NCI-H2081 treated with DMSO at 0.1 percent for 48 hours (cell line): ENCODE results near the gene ALKBH5.

Source experiments
- DNase-seq: peaks from one replicate; lab custom pipeline; 2025; lab: John Stamatoyannopoulos, UW

Gene ALKBH5

GRCh38 chr17:18246109-18246725 lies 62.6 kb downstream of the ALKBH5 start:
- DNase-seq: no peak

DNA sequence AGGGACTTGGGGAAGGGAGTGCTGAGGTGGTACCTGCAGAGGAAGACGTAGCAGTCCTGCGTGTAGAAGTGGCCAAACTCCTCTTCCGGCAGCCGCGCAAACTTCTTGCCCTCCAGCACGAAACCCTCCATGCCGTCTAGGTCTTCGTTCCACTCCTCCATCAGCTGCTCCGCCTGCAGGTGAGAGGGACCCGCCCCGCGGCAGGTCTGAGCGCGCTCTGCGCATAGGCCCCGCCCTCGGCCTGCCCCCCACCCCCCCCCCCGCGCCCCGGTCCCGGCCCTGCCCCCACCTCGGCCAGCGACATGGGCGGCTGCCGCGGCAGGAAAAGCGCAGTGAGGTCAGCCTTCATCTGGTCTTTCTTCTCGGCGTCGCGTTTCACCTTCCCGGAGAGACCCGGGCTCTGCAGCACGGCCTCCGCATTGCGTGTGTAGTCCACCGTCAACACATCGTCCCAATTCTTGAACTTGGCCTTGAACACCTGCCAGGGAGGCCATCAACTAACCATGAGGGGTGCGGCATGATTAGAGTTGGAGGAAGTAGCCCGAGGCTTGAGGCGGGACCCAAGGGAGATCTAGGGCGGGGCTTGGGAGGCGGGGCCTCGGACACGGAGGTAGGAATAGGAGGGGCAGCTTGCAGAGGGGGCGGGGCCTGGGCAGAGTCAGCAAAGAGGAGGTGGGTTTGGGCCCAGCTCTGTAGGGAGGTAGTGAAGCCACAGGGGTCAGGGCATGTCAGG lies 63.4 kb downstream of the ALKBH5 start:
- DNase-seq: no peak

- no peak for DNase-seq
These were observed 64.0 kb downstream of the ALKBH5 start for GRCh38 chr17:18247613-18248001.

DNA sequence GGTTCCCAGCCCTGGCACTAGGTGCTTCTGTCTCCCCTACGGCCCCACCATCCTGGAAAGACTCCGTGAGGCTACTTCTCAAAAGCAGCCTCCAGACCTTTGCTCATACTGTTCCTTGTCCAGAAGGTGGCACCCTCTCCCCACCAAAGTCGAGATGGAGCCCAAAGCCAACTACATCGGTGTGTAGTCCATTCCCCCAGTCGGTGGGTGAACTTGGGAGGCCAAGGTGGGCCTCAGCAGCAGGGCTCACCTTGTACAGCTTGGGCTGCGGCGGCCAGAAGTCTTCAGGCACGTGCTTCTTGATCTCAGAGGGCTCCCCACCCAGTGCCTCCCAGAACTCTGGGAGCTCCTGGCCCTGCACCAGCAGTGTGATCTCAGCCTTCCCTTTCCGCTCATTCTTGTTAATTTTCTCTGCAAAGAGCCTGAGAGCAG lies 64.7 kb downstream of the ALKBH5 start:
- peak; percentile 1 for DNase-seq

DNA sequence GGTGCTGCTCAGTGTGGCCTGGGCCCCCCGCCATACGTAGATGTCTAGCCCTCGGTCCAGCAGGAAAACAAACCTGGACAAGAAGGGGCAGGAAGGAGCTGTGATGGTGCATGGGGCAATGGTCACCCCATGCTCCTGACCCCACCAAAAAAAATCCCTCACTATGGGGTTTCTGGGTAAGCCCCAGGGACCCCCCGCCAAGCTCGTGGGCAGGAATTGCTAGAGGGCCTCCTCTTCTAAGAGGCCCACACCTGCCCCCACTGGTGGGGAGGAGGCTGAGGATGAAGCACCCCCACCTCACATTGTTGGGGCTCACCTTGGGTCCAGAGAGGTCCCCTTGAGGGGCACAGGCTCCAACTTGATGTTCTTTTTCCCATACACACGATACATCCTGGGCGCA lies 65.2 kb downstream of the ALKBH5 start:
- no peak for DNase-seq

DNA sequence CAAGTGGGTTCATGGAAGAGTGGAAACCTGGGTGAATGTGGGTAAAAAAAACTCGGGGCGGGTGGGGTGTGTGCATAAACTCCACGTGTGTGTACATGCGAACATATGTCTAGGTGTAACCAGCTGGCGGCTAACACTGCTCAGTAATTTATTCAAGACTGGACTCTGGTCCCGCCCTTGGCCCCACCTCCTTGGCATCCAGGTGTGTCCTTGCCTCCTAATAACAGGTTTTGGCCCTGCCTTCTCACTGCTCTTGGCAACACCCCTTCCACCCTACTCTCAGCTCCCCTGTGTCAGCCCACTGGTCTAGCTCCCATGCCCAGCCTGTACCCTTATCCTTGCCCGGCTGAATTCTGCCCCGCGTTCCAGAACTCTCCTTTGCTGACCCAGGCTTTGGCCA lies 66.6 kb downstream of the ALKBH5 start:
- no peak for DNase-seq

- DNase-seq: no peak
These were observed 67.1 kb downstream of the ALKBH5 start for GRCh38 chr17:18250708-18251107.

GRCh38 chr17:18251204-18251603 lies 67.6 kb downstream of the ALKBH5 start:
- DNase-seq: no peak

GRCh38 chr17:18252160-18252559 lies 68.5 kb downstream of the ALKBH5 start:
- DNase-seq: no peak

GRCh38 chr17:18253187-18253884 lies 69.7 kb downstream of the ALKBH5 start:
- no peak for DNase-seq

DNA sequence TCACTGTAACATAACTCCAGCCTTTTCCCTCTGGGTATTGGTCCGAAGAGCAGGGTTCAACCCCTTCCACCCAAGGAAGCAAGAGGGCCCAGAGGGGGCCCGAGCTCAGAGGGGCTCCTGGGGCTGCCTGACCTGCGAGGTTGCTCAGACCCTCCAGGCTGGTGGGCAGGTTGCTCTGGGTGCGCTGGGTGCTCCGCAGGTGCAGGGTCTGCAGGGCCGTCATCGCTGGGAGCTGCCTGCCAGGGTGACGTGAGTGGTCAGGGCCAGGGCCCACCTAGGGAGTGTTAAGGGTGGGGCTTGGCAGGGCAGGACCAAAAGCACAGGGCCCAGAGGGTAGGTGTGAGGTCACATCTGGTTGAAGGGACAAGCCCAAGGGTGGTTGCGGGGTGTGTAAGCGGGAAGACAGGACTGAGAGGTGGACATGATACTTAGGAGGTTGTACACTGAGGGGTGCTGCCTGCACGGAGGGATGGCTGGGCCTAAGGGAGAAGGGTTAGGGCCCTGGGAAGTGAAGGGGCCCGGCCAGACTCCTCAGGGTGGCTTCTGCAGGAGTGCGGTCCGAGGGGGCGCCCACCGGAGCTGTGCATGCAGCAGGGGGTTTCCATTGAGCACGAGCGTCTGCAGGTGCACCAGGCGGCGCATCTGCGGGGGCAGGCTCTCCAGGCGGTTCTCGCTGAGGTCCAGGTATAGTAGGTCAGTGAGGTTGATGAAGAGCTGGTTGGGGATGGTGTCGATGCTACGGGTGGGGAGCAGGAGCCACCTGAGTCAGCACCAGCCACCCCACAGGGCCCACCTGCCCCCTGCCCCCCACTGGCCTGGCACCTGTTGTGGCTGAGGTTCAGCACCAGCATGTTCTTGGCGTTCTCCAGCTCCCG lies 70.6 kb downstream of the ALKBH5 start:
- no peak for DNase-seq

DNA sequence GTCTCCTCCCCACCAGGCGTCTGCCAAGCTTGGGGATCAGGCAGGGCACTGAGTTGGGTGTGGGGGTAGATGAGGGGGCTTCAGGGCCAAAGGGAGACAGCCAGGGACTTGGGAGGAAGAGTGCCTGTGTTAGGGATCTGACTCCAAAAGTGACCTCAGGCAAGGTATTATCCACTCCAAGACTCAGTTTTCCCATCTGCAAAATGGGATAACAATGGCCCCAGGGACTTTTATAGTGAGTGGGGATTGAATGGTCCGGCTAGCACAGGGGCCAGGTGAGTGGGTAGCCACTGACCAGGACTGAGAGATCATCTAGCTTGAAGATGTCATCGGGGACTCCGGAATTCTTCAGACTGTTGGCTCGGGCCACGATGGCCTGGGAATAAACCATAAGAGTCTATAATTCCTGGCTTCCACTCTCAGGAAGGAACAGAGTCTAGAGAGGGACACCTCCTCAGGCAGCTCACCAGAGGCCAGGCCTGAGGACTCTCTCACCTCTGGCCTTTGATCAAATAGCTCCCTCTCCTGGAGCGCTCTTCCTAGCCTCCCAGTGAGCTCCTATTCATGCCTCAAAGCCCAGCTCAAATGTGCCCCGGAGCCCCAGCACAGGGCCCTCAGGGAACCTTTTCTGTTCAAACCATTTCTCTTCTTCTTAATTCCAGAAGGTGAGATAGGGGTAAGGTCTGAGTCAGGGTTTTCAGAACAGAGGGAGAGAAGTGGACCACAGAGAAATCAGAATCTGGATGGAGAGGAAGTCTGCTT lies 71.4 kb downstream of the ALKBH5 start:
- no peak for DNase-seq

- DNase-seq: no peak
These were observed 72.7 kb downstream of the ALKBH5 start for GRCh38 chr17:18256351-18256750.

GRCh38 chr17:18256776-18257175 lies 73.1 kb downstream of the ALKBH5 start:
- DNase-seq: no peak

GRCh38 chr17:18257268-18257981 lies 73.8 kb downstream of the ALKBH5 start:
- DNase-seq: no peak

- no peak for DNase-seq
These were observed 74.3 kb downstream of the ALKBH5 start for GRCh38 chr17:18257982-18258355.

DNA sequence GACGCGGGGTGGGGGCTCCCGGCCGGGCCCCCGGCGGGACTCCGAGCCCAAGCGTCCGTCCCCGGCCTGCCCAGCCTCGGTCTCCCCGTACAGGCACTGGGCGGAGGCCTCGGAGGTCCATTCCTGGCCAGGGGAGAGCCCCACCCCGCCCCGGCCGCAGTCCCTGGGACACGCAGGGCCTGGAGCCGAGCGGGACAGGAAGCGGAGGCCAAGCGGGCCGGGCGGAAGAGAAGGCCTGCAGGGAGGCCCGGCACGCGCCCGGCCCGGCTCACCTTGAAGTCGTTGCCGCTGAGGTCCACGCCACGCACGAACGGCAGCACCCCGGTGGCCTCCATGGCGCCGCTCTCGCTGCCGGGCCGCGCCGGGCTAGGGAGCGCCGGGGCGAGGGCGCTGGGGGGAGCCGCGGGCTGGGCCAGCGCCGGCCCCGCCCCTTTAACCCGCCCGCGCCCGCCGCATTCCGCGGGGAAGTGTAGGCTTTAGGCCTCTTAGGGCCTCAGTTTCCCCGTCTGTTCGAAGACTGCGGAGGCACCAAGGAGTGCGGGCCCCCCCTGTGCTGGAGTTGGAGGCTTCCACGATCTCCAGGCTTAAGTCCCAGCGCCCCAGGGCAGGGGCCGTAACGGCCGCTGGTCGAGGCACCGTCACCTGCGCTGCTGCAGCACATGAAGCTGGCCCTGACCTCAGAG lies 74.9 kb downstream of the ALKBH5 start, which contains the start of gene FLII:
FLII (minus strand) TSS at position 383 of the 683 bp plus-strand sequence; CDS start at position 335, 48 bp downstream.
- no peak for DNase-seq
